Mucosa of gallbladder (tissue), 1 donor: ENCODE measurements around the gene PIK3R6. TPM values are rescaled to one million over a fixed set of nuclear protein-coding genes. Genes with fewer than 3 reads are reported as not detected.
A peak's percentile ranks its signal among the peaks of the same experiment; 100 is the strongest.
"Not testable (repeated sequence)": the region's sequence is repeated elsewhere in the genome, so short reads cannot be mapped to it uniquely, and the experiment has no call there.

Experiments used
- DNase-seq: peaks from one replicate; pipeline ENCODE4 v3.0.0-alpha.2; 2020; ENCODE audit warnings: low spot score
- total RNA-seq: library from RNA; stranded (reverse); gene quantifications from one replicate; pipeline ENCODE4 v1.2.1, GENCODE V29; 2021
- donor health status: DM: no; HTN: no; CAD: no.

The PIK3R6 gene
- total RNA-seq, 1 donor from 2014 or later = 2.8 TPM

DNA sequence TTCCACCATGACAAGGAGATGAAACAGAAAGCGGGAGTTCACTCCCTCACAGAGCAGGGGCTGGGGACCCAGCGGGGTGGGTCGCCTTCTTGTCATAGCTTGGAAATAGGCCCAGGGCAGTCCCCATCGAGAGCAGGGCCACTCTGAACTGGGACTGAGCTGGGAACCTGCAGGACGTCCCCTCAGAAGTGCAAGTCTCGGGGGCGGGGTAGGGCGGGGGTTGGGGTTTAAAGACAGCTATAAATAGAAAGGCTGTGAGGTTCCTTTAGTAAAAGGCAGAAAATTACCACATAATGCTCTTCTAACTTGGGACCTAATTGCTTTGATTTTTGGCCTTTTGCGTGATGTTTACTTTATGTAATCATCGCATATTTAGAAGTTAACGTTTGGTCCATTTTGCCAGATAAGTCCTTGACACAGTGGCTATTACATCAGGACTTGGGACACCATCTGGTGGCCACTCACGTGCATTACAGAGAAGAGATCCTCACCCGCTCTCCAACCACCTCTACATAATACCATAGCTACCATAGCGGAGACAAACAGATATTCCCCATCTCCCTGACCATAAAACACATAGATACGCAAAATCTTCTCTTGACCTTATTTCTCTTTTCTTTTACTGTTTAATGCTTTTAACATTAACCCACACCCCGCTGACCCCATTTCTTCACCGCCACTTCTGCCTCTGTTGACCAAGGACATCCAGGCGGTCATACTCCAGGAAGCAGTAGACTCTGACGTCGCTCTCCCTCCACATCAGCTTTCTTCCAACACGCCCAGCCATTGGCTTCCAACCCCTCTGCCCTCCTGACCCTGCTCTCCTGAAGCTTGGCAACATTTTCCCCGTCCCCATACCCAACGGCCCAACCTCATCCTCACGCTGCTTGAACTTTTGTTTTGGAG lies 27.5 kb upstream of the PIK3R6 start:
- DNase-seq = peak; percentile 61

GRCh38 chr17:8894202-8894671 lies 26.8 kb upstream of the PIK3R6 start:
- no peak for DNase-seq

DNA sequence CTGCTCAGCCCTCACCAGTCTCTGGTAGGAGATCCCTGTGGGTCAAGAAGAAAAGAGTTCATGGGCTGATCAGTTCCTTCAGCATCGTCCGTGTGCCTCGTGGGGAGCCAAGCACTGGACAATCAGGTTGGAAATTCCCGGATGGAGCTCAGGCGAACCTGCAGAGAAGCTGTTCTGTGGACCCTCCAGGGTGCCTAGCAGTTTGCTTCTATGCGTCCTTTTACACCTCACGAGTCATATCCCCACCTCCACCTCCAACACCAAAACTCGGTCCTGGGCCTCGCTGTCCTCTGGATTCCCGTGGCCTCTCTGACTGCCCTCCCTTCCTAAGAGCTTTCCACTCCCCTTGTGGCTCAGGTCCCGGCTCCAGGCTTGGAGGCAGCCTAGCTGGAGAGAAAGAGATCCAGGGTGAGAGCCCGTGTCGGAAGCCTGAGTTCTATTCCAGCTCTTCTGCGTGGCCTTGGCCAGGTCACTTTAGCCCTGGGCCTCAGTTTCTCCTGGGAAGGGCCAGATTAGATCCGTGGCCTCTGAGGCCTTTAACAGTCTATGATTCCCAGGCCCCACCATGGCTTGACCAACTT lies 26.2 kb upstream of the PIK3R6 start:
- DNase-seq = no peak

DNA sequence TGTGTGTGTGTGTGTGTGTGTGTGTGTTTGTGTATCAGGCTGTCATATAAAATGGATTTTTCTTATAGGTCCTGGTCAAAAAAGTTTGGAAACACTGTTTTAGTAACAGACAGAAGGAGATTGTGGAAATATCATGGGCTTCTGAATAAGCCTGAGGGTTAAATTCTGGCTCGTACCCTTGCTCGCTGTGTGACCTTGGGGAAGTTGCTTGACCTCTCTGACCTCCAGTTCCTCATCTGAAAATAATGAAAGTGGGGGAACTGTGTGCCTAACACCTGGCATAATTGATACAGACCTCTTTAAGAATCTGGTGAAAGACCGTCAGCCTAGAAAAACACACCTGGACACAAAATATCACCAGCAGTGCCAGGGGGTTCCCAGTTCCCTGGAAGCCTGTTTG lies 25.6 kb upstream of the PIK3R6 start:
- no peak for DNase-seq

DNA sequence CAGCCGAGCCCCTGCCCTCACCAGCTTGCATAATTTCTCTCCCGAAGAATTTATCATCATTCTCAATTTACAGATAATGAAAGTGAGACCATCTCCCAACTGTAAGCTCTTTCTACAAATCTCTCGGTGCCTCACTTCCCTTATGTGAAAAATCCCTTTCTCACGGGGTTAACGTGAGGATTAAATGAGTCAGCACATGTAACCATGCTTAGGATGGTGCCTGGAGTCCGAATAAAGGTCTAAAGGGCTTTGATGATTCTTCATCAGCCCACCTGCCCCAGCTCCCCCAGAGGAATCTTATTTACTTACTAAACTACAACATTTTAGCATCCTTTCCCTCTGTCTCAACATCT lies 24.8 kb upstream of the PIK3R6 start:
- no peak for DNase-seq

DNA sequence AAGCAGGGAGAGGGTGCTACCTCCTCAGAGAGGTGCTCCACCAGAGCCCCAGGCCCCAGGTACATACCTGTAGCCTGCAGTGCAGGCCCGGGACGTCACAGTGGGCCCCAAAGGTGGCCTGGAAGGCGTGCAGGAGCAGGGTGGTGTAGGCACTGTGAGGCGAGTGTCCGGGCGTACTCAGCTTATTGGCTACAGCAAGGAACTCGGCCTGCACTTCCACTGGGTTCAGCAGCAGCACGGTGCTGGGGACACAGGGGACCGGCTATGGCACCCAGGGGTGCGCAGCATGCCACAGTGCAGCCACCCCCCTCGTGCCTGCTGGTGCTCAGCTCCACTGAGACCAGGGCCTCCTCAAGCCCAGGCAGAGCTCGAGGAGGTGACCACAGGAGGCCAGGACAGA lies 23.2 kb upstream of the PIK3R6 start:
- DNase-seq = no peak

DNA sequence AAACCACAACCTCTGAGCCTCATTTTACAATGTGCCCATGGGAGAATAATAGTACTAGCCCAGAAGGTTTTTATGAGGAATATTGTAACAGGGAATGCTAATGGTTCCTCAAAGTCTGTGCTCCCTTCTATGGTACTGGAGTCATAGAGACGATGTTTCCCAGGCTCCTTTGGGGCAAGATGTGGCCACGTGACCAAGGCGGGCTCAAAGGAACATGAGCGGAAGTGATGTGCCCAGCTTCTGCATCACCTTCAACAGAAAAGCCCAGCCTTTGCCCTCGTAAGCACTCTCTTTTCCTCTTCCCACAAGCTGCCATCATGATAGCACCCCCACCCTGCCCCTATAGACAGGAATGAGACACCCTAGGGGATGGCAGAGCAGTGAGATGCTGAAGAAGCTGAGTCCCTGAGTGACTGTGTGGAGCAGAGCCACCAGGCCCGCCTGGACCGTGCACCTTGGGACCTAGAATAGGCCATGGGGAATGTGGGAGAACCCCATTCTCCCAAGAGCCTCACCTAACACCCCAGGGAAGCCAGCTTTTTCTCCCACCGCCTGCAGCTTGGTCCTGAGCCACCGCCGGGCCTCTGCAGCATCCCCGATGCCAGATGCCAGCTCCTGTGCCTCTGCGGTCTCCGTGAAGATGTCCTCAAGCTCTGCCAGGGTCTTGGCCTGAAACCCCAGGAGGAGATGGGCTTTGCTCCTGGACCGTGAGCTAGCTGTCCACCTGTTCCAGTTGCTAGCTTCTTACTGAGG lies 22.2 kb upstream of the PIK3R6 start:
- no peak for DNase-seq

DNA sequence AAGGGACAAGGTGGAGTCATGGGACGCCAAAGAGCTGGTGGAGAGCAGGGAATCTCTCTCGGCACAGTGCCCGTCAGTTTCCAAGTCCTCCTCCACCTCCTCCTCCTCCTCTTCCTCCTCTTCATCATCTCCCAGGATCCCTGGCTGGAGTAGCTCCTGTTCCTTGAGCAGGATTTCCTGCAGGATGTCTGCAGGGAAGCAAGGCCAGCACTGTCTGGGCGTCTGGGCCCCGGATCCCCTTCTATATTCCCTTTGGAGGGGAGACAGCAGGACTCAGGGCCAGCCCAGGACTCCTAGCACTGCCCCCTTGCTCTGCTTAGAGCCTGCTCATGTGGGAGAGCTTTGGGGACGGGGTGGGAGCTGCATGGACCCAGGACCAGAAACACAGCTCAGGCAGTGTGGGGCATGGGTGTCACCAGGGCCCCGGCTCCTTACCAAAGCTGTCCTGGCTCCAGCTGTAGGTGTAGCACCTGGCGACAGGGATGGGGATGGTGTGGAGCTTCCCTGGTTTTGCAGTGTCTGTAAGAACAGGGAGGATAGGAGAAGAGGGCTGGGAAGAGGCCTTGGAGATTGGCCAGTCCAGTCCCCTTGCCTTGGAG lies 21.3 kb upstream of the PIK3R6 start:
- DNase-seq = no peak

- peak; percentile 40 for DNase-seq
Measured at GRCh38 chr17:8887834-8888703, 20.6 kb upstream of the PIK3R6 start.

GRCh38 chr17:8887301-8887700 lies 19.8 kb upstream of the PIK3R6 start:
- no peak for DNase-seq

DNA sequence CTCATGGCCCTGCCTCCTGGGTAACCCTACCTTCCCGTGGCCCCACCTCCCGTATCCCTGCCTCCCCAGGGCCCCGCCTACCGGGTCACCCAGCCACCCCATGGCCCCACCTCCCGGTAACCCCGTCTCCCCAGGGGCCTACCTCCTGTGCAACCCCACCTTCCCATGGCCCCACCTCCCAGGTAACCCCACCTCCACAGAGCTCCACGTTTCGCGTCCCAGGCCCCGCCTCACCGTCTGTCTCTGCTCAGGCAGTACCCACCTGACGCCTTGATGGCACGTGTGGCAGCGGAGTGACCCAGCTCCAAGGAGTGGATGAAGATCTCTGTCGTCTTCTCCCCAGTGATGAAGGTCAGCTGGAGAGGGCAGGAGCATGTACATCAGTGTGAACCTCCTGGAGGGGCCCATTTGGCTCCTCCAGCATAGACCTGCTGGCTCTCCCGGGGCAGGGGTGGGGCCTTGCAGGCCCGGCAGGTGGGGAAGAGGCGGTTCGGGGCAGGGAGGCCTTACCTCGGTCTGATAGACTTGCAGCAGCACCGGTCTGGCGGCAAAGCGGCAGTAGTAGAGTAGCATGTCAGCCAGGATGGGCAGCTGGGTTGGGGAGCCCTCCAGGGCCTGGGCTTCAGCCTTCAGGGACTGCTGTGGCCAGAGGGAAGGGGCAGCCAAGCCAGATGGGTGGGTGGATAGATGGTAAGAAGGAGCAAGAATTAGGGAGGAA lies 18.7 kb upstream of the PIK3R6 start:
- DNase-seq = no peak

DNA sequence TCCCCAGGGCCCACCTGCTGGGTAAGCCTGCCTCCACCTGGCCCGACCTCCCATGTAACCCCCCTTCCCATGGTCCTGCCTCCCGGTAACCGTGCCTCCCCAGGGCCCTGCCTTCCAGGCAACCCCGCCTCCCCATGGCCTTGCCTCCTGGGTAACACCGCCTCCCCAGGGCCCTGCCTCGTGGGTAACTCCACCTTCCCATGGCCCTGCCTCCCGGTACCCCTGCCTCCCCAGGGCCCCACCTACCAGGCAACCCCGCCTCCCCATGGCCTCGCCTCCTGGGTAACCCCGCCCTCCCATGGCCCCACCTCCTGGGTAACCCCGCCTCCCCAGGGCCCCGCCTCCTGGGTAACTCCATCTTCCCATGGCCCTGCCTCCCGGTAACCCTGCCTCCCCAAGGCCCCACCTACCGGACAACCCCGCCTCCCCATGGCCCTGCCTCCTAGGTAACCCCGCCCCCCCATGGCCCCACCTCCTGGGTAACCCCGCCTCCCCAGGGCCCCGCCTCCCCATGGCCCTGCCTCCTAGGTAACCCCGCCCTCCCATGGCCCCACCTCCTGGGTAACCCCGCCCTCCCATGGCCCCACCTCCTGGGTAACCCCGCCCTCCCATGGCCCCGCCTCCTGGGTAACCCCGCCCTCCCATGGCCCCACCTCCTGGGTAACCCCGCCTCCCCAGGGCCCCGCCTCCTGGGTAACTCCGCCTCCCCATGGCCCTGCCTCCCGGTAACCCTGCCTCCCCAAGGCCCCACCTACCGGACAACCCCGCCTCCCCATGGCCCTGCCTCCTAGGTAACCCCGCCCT lies 17.9 kb upstream of the PIK3R6 start:
- DNase-seq = not testable (repeated sequence)

- no peak for DNase-seq
Measured at GRCh38 chr17:8884336-8884990, 17.0 kb upstream of the PIK3R6 start.

- no peak for DNase-seq
Measured at GRCh38 chr17:8883353-8883752, 15.9 kb upstream of the PIK3R6 start.

DNA sequence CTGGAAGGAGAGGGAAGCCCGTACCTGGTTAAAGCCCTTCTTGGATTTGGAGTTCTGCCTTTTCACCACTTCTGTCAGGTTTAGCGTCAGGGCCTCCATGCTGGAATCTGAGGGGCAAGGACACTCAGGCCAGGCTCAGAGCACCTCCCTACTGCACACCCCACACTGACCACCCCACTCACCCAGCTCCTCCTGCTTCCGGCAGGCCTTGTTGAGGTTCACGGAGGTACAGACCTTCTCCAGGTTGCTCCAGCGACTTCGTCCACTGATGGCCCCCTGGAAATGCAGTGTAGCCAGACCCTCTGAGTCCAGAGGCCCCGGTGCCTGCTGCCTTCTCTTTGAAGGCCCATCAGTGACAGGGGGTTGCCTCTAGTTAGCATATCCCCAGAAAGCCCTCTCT lies 14.1 kb upstream of the PIK3R6 start:
- DNase-seq = no peak

- no peak for DNase-seq
Measured at GRCh38 chr17:8880466-8880865, 13.0 kb upstream of the PIK3R6 start.

- DNase-seq = no peak
Measured at GRCh38 chr17:8879410-8879809, 11.9 kb upstream of the PIK3R6 start.

DNA sequence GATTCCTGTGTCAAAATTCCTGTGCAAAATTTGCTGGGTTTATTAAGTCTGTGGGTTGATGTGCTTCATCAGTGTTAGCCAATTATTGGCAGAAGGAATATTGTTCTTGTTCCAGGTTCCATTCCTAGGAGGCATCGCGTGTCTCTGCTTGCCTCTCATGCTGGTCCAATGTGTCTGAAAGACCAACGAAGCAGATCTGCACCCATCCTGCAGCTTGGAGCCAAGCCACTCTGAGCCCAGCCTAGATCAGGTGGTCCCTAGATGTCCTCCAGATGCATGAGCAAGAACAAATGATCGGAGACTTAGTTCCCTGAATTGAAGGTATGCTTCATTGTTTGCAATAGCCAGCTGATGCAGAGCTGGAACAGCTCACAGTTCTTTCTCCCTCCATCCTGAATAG lies 10.5 kb upstream of the PIK3R6 start:
- DNase-seq = no peak

- no peak for DNase-seq
Measured at GRCh38 chr17:8875957-8876356, 8.5 kb upstream of the PIK3R6 start.
